Stomach smooth muscle (tissue), 2 donors: ENCODE results near the gene HNRNPM.

Experiments
- H3K27ac ChIP-seq: one replicate; pipeline ENCODE4 v1.7.0; 2013; ENCODE audit warnings: mild to moderate bottlenecking, low read length, inconsistent platforms
- H3K27me3 ChIP-seq, 2 donors: one replicate each; pipeline ENCODE4 v1.7.0; 2013; ENCODE audit warnings: low read length in 2 of 2; ENCODE audit not compliant: insufficient read depth in 2 of 2, control insufficient read depth in 1 of 2
- H3K36me3 ChIP-seq, 2 donors: one replicate each; pipeline ENCODE4 v1.7.0; 2013; ENCODE audit warnings: low read length in 2 of 2; ENCODE audit not compliant: control insufficient read depth in 2 of 2, insufficient read depth in 2 of 2
- H3K4me1 ChIP-seq: one replicate; pipeline ENCODE4 v1.7.0; 2013; ENCODE audit warnings: low read length; ENCODE audit not compliant: control insufficient read depth, insufficient read depth
- H3K4me3 ChIP-seq, 2 donors: one replicate each; pipeline ENCODE4 v1.7.0; 2013; ENCODE audit warnings: low read length in 2 of 2
- H3K9ac ChIP-seq, 2 donors: one replicate each; pipeline ENCODE4 v1.7.0; 2013; ENCODE audit warnings: low read length in 2 of 2, mild to moderate bottlenecking in 1 of 2
- H3K9me3 ChIP-seq, 2 donors: one replicate each; pipeline ENCODE4 v1.7.0; 2013; ENCODE audit warnings: low read length in 2 of 2; ENCODE audit not compliant: control insufficient read depth in 2 of 2
- donor health status: healthy.
- donor health status: Pancreatic carcinoma.

HNRNPM gene

DNA sequence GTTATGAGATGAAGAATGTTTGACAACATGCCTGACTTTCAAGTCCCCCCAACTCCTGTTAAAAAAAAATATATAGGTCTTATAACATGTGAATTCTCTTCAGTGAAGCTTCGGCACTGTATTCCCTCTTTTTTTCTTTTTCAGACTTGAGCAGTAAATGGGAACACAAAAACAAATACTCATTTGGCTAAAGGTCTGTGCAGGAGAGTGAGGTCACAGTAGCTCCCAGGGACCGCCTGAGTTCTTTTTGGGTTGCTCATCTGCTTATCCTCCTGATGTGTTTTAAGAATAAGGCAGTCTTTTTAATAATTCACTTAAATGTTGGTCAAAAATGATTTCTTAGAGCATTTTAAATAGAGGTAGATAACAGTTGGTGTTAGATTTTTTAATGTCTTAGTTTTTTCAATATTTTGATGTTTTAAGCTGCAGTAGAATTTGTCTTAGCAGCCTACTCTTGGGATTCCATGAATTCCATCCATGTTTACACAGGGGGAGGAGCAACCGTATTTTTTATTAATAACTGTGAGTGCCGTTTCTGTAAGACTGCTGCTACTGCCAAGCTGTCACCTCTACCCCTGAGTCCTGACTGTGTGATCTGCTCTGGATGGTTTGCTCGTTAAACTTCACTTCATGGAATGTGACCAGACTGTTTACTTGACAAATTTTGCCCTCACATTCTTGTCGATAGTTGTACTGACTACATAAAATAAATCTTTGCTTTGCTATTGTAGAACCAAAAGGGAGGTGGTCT lies 14.9 kb downstream of the HNRNPM start:
- Histone ChIP-seq H3K36me3 (peaks cover 20 to 26% of the 10 kb centered on the region in 2 donors), H3K9me3 (no peaks in the 10 kb centered on the region), H3K27me3 (no peaks in the 10 kb centered on the region), H3K4me3 (peak overlapping the region; percentile 21 to 22), H3K4me1 (peaks cover 28% of the 10 kb centered on the region), H3K27ac (peak overlapping the region; percentile 53), H3K9ac (peak overlapping the region in 1 of 2 donors; percentile 18)

DNA sequence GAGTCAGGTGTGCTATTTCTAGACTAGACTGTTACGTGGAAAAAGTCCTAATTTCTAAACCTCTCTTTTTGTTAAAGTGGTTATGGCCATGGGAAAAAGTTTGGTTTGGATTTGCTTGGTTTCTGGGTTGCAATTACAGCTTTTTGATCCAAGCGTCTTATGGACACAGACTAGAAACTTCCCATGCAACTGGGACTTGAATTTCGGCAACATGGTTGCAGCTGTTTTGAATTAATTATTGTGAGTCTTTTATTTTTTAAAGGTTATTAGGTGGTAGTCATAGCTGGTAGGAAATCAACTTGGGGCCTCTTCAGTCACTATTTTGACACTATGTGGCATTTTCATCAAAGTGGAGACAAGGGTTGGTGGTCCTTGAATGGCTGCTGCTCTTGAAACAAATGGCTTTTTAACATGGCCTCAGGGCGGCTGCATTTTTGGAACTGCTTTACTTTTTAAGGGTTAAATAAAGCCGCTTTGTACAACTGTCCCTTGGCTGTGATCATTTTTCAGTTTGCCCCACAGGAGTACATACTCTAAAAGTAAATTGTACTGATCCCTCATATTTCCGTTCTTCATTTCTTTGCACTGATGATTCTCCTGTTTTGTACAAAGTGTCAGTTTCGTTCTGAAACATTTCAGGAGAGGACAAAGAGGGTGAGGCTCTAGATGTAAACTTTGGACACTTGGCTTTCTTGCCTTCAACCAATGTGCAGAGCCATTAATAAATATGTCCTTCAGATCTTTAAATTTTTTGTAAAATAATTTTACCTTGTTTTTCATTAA lies 15.9 kb downstream of the HNRNPM start:
- peak overlapping the region; percentile 21 to 22 for H3K4me3 ChIP-seq
- no peaks in the 10 kb centered on the region for H3K27me3 ChIP-seq
- no peaks in the 10 kb centered on the region for H3K9me3 ChIP-seq
- H3K4me1 ChIP-seq, result peaks cover 28% of the 10 kb centered on the region
- H3K9ac ChIP-seq, result no peak overlapping the region
- H3K27ac ChIP-seq, result peak overlapping the region; percentile 53
- H3K36me3 ChIP-seq, result peaks cover 30 to 34% of the 10 kb centered on the region in 2 donors

DNA sequence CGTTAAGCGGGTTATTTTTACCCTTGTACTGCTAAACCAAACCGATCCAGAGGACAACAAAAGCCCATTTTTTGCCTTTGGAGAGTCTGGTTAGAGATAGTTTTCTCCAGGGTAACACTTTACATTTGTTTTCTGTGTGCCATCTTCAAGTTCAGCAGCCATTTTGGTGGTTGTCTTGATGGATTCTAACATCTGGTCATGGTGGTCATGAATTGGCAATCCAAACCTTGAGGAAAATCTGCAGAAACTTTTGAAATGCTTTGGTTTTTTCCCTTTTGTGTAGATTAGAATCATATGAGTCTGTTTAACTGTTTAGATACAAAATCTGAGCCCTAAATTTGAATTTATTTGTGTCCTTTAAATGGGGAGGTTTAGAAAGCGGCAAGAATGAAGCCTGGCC lies 16.6 kb downstream of the HNRNPM start:
- H3K9ac ChIP-seq, result no peak overlapping the region
- H3K36me3 ChIP-seq, result peaks cover 30 to 32% of the 10 kb centered on the region in 2 donors
- H3K4me1 ChIP-seq, result peaks cover 28% of the 10 kb centered on the region

DNA sequence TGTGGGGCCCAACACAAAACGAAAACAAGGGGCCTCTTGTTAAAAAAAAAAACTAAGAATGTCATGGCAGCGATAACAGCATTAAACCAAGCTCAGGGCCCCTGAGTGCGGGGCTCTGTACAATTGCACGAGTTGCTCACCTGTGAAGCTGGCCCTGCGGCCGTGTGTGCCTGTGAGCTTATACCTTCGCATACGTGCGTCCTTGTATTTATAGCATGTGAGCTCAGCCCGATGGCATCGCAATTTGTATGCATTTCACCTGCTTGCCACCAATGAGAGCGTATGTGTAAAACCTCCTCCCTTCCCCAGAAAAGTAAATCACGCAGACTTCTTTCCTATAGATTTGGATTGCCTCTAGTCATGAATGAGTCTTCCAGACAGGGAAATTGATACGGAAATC lies 17.1 kb downstream of the HNRNPM start:
- peaks cover 28% of the 10 kb centered on the region for H3K4me1 ChIP-seq
- H3K4me3 ChIP-seq, result no peak overlapping the region
- H3K9me3 ChIP-seq, result no peaks in the 10 kb centered on the region
- no peaks in the 10 kb centered on the region for H3K27me3 ChIP-seq
- peaks cover 26 to 28% of the 10 kb centered on the region in 2 donors for H3K36me3 ChIP-seq
- H3K27ac ChIP-seq, result no peak overlapping the region
- no peak overlapping the region for H3K9ac ChIP-seq

More for the DNA sequence above, 16.6 kb downstream of the HNRNPM start:
- Histone ChIP-seq H3K4me3 (no peak overlapping the region), H3K27me3 (no peaks in the 10 kb centered on the region), H3K9me3 (no peaks in the 10 kb centered on the region), H3K27ac (no peak overlapping the region)

DNA sequence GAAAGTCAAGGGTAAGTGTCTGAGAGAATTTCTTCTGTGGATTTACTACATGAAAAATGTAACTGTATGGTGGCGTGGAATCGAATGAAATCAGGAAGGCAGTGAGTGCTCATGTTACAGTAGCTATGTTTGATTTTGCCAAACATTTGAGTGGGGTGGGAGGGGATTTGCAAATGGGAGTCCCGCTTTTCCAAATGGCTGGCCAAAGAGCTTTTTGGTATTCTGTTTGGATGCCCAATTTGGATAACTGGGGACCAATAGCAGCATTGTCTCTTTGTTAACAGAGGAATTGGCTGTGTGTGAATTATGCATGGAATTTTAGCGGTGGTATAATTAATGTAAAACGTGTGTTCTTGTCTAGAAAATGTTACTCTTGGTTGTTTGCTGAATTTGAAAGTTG lies 17.8 kb downstream of the HNRNPM start:
- Histone ChIP-seq H3K4me1 (peaks cover 23% of the 10 kb centered on the region), H3K9ac (no peak overlapping the region), H3K27me3 (no peaks in the 10 kb centered on the region), H3K9me3 (no peaks in the 10 kb centered on the region), H3K4me3 (no peak overlapping the region), H3K27ac (no peak overlapping the region), H3K36me3 (peaks cover 30 to 32% of the 10 kb centered on the region in 2 donors)

DNA sequence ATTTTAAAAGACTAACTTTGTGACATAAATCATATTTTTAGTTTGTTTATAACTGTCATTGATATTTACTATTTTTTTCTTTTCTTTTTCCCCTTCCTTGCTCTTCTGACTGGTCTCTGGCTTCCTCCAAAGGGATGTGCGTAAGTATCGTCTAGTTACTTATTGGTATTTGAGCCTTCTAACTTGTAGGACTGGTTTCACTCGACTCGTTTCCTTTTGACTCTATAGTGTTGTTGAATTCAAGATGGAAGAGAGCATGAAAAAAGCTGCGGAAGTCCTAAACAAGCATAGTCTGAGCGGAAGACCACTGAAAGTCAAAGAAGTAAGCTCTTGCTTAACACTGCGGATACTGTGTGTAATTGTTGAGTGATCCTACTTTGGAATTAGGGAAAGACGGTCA lies 18.6 kb downstream of the HNRNPM start:
- H3K9me3 ChIP-seq, result no peaks in the 10 kb centered on the region
- peaks cover 36 to 38% of the 10 kb centered on the region in 2 donors for H3K36me3 ChIP-seq
- H3K4me3 ChIP-seq, result no peak overlapping the region
- H3K4me1 ChIP-seq, result peaks cover 23% of the 10 kb centered on the region
- H3K27me3 ChIP-seq, result no peaks in the 10 kb centered on the region
- H3K9ac ChIP-seq, result no peak overlapping the region
- no peak overlapping the region for H3K27ac ChIP-seq

DNA sequence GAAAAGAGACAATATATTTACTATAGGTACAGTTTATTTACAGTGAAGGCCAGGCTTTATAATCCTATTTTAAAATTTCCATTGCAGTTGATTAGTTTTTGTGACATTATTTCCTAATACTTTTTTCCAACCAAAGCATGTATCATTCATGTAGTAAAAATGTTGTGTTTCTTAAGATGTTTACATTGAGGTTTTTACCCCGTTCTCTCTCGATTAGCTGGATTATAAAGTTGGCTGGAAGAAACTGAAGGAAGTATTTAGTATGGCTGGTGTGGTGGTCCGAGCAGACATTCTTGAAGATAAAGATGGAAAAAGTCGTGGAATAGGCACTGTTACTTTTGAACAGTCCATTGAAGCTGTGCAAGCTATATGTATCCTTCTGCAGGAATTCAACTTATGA lies 21.2 kb downstream of the HNRNPM start:
- H3K9me3 ChIP-seq, result no peaks in the 10 kb centered on the region
- H3K36me3 ChIP-seq, result peaks cover 61 to 63% of the 10 kb centered on the region in 2 donors
- no peaks in the 10 kb centered on the region for H3K27me3 ChIP-seq
- H3K4me1 ChIP-seq, result peaks cover 3% of the 10 kb centered on the region
- H3K4me3 ChIP-seq, result no peak overlapping the region
- no peak overlapping the region for H3K9ac ChIP-seq
- no peak overlapping the region for H3K27ac ChIP-seq

DNA sequence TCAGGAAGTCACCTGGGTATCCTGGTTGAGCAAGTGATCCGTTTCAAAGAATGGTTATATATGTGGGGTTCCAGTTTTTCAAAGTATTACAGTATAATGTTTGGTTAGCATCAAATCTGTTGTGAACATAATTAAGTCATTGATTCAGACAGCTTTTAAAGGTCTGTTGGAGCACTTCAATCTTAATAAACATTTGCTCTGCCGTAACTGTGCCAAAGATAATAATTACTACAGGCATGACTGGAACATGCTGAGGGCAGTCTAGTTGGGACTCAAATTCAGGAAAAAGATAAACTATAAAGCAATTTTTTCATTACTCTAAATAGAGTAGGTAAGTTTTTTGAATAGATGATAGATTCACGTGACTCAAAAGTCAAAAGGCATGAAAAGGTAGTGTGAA lies 23.3 kb downstream of the HNRNPM start:
- H3K27me3 ChIP-seq, result no peaks in the 10 kb centered on the region
- H3K9ac ChIP-seq, result no peak overlapping the region
- H3K4me3 ChIP-seq, result no peak overlapping the region
- H3K9me3 ChIP-seq, result no peaks in the 10 kb centered on the region
- H3K36me3 ChIP-seq, result peaks cover 64 to 70% of the 10 kb centered on the region in 2 donors
- H3K27ac ChIP-seq, result no peak overlapping the region
- no peaks in the 10 kb centered on the region for H3K4me1 ChIP-seq

DNA sequence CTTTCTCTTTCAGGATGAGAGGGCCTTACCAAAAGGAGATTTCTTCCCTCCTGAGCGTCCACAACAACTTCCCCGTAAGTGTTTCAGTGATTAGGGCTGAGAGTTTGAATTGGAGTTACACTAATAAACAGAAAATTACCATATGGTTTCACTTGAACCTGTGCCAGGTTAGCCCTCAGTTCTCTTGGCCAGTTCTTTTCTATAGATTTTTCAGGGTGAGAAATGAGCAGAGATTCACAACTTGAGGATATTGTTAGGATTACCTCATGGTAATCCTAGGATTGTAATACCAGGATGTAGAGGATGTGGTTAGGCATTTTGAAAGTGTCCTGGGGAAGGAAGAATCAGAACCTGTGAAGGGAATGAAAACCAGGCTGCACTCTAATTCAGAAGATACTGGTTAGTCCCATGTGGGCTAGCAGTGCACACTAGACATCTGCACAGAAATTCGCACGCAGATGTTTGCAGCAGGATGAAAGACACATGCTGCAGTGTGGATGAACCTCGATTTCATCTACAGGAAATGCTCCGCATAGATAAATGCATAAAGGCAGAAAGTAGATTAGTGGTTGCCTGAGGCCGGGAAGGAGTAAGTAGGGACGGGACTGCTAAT lies 24.1 kb downstream of the HNRNPM start:
- no peaks in the 10 kb centered on the region for H3K27me3 ChIP-seq

DNA sequence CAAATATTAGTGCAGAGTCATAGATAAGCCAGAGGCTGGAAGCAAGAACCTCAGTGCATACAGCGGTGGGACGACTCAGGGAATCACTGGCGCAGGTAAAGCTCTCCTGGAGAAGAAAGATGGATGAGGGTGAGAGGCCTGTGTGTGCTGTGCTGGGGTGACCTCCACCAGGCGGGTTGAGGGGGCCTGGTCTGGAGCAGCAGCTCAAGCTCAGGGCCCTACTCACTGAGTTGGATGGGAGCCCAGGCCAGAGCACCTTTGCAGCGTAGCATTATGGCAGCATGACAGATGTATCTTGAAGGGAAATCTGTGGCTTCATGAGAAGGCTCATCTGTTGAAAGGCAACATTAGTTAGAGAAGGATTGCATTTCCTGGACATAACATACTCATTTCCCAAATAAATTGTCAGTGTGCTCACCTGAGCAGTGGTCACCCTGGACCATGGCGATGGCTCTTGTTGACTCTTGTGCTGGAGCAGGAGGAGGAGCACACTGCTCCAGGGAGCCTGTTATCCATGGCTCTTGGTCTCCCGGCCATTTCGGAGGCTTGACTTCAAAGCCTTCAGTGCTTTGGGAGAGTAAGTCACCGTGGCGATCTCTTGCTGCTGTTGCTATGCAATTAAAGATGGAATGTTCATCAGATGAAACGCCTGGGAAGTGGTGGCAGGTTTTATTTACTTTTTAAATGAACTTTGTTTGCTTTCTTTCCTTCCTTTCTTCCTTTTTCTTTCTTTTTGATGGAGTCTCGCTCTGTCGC lies 25.0 kb downstream of the HNRNPM start:
- H3K9ac ChIP-seq, result no peak overlapping the region
- H3K4me3 ChIP-seq, result no peak overlapping the region
- H3K27ac ChIP-seq, result no peak overlapping the region
- H3K4me1 ChIP-seq, result no peaks in the 10 kb centered on the region
- H3K27me3 ChIP-seq, result no peaks in the 10 kb centered on the region
- peaks cover 65 to 67% of the 10 kb centered on the region in 2 donors for H3K36me3 ChIP-seq
- H3K9me3 ChIP-seq, result no peaks in the 10 kb centered on the region

More for the DNA sequence above, 24.1 kb downstream of the HNRNPM start:
- no peaks in the 10 kb centered on the region for H3K9me3 ChIP-seq
- H3K9ac ChIP-seq, result no peak overlapping the region
- H3K36me3 ChIP-seq, result peaks cover 63 to 67% of the 10 kb centered on the region in 2 donors
- H3K4me1 ChIP-seq, result no peaks in the 10 kb centered on the region
- H3K4me3 ChIP-seq, result no peak overlapping the region
- no peak overlapping the region for H3K27ac ChIP-seq
